RKO (cell line): Measurements from ENCODE around the gene CFAP61.
A peak's percentile ranks its signal among the peaks of the same experiment; 100 is the strongest.
"Not testable (repeated sequence)": the region's sequence is repeated elsewhere in the genome, so short reads cannot be mapped to it uniquely, and the experiment has no call there.

Experiments
- DNase-seq: peaks from one replicate; pipeline ENCODE4 v3.0.0-alpha.2; 2016; ENCODE audit warnings: low spot score

CFAP61 gene

DNA sequence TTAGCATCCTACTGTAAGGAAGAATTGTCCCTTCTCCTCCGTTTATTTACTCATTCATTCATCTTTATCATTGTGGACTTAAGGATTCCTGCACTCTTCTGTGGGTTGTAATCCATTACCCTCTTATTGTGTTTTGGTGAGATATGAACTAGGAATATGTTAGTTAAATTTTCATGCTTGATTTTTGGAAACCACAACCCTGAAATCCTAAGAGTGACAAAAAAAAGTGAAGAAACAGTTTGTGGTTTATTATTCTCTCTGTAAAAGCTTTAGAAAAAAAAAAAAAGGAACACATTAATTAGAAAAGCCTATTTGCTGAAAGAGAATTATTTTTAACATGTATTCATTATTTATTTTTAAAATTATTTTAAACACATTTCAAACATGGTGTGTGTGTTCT, 278.8 kb downstream of the CFAP61 start:
- DNase-seq, result no peak

DNA sequence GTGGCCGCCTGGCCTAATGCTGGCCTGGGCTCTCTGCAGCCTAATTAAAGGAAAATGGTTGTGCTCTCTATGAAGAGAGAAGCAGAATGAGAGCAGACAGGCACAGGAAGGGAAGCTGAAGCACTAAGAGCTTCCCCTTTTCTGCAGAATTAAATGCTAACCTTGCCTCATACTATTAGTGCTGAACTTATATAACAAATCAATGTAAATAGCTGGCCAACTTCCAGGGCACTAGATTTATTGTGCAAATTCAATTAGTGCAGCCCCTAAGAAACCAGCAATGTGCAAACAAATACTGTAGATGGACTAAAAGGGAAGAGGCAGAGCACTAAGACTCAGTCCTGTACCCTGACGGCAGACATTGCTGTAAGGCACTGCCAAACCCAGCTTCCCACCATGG, 279.5 kb downstream of the CFAP61 start:
- no peak for DNase-seq

DNA sequence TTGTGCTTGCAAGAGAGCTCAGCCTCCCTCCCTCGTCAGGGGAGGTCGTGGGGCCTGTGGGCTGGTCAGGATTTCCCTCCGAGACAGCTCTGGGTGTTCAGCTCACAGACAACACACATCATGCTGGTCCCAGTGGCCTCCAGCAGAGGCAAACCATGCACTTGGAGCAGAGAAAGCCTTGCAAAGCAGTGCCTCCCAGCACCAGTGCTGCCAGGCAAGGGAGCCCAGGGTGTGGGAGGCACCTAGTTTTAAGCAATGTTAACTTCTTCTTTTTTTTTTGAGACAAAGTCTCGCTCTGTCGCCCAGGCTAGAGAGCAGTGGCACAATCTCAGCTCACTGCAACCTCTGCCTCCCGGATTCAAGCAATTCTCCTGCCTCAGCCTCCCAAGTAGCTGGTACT, 281.5 kb downstream of the CFAP61 start:
- DNase-seq, result no peak

DNA sequence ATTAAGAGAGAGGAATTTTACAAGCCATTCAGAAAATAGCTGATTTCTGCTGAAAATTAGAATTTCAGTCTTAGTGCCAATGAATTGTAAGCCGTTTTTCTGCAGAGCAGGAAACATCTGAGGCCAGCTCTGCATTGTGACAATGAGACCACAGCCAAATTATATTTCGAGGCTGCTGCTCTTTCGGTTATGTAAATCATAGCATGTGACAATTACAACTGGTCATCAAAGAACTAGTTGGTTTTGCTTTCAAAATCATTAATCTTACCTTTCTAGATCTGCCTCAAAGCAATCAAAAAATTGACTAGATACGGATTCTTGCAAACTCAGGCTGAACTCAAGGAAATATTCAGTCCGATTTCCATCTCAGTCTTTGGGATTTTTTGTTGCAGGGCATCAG, 282.2 kb downstream of the CFAP61 start:
- no peak for DNase-seq

DNA sequence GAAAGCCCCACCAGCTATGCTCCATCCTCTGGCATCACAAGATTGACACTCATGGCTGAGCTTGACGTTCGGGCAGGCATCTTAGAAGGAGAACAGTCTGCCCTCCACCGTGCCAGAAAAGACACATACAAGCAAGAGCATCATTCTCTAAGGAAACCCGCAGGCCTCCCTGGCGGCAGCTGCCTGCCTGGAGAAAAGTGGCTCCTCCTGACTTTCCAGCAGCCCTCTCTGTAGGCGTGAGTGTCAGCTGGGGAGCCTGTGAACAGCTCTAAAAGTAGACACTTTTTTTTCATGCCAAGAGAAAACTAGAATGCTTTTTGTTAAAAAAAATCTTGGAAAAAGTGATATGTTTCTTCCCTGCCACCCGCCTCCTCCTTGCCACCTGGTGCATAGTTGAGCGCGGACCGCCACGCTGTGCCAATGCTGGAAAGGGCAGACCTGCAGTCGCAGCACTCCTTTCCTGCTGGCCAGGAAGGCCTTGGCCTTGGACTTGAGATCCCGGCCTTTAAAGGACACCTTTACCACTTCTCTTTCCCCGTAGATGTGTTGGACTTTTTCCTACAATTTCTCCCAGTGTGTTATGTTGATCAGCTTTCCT, 285.9 kb downstream of the CFAP61 start:
- DNase-seq, result no peak

DNA sequence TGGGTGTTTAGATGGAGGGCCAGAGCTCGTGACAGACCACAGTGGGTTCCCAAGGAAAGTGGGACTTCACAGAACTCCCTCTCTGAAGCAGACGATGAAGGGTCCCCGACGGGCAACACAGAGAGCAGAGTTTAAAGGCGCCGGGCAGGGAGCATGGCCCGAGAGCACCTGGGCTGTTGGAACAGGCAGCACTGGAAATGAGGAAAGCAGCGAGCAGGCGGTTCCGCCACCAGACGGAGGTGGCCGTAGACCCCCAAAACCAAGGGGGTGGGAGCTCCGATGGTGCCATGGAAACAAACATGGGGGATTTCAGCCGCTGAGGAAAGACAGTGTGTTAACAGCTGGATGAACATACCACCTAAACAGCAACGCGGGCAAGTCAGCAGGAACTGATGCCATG, 288.1 kb downstream of the CFAP61 start:
- no peak for DNase-seq

DNA sequence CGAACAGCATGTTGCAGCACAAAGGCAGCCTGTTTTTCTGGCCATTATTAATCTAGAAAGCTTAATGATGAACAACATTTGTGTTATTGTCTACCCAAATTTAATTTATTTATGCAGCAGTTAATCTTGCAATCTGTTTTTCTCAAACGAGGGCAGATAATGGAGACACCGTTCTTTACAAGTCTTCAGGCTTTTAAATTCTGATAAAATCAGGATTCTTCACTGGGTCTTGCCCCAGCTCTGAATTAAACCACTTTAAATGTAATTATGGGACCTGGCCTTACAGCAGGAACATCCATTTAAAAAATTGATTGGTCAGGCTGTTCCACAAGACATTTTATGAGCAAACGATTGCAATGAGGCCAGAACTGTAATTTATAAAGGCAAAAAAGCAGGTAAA, 289.0 kb downstream of the CFAP61 start:
- DNase-seq, result no peak

DNA sequence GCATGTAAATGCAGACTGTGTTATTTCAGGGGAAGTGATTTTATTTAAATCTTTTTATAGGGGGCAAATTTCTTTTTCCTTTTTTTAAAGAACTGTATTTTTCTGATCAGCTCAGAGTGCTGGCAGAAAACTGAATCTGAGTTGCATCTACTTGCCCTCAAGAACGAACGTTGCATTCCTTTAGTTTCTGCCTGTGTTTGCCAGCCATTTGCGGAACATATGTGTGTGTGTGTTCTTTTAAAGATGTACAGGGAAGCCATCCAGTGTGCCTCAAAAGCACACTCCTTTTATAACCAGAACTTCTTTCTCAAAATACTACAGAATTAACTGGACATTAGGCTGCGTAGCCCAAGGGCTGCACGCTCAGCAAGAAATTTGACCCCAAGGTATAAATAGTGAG, 289.7 kb downstream of the CFAP61 start:
- DNase-seq, result no peak

DNA sequence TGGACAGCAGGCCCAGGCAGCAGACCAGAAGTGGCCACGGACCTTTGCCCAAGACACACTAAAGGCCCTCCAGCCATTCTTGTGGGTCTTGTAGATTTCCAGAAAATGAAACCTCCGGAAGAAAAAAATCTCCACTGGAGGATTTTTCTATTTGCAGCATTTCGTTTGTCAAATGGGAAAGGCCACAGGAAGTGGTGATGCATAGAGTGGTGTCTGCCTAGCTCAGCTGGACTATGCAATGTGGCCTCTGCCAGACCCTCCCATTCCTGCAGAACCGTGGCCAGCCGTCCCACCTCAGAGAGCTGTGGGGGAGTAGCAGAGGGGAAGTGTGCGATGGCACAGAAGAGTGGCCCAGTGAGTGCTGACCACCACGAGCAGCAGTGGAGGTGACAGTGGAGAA, 291.6 kb downstream of the CFAP61 start:
- no peak for DNase-seq

DNA sequence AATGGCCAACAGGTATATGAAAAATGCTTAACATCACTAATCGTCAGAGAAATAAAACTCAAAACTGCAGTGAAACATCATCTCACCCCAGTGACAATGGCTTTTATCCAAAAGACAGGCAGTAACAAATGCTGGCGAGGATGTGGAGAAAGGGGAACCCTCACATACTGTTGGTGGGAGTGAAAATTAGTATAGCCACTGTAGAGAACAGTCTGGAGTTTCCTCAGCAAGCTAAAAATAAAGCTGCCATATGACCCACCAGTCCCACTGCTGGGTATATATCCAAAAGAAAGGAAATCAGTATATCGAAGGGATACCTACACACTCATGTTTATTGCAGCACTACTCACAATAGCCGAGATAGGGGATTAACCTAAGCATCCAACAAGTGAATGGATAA, 292.1 kb downstream of the CFAP61 start:
- DNase-seq, result no peak

DNA sequence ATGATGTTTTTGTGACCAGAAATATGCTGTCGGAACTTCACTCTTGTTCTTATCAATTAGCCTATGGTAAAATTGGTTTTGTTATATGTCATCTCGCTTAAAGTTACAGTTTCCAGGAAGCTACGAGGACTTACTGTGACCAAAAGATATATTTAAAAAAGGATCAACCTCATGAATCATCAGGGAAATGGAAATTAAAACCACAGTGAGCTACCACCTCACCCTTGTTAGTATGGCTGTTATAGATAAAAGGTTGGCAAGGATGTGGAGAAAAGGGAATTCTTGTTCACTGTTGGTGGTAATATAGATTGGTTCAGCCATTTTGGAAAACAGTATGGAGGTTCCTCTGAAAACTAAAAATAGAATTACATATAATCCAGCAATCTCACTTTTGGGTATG, 301.2 kb downstream of the CFAP61 start:
- DNase-seq, result no peak

DNA sequence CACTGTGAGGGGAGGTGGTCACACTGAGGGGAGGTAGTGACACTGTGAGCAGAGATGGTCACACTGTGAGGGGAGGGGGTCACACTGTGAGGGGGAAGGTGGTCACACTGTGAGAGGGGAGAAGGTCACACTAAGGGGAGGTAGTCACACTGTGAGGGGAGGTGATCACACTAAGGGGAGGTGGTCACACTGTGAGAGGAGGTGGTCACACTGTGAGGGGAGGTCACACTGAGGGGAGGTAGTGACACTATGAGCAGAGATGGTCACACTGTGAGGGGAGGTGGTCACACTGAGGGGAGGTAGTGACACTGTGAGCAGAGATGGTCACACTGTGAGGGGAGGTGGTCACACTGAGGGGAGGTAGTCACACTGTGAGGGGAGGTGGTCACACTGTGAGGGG, 303.2 kb downstream of the CFAP61 start:
- DNase-seq, result not testable (repeated sequence)

DNA sequence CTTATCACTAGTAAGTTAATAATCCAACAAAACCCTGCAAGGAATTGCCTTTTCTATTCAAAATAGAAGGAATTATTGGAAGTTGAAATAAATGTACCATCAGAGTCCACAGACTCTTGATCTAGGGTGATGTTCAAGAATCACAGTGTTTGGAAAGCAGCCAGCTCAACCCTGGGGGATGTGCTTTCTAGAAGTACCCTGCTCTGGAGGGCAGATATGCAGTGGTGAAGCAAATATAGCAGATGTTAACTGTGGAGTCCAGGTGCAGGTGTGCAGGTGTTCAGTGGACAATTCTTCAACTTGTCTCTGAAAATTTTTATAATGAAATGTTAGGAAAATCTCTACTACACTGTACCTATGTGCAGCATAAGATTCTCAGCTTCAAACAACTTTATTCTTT, 306.5 kb downstream of the CFAP61 start:
- no peak for DNase-seq

DNA sequence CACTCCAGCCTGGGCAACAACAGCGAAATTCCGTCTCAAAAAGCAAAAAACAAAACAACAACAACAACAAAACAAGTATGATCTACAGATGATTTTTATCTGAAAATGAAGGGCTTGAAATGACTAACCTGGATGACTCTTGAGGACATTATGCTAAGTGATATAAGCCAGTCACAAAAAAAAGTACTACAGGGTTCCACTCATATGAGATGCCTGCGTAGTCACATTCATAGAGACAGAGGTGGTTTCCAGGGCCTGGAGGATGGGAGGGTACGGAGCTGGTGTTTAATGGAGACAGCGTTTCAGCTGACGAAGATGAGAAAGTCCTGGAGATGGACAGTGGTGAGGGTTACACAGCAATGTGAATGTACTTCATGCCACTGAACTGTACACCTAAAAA, 307.3 kb downstream of the CFAP61 start:
- DNase-seq, result no peak

DNA sequence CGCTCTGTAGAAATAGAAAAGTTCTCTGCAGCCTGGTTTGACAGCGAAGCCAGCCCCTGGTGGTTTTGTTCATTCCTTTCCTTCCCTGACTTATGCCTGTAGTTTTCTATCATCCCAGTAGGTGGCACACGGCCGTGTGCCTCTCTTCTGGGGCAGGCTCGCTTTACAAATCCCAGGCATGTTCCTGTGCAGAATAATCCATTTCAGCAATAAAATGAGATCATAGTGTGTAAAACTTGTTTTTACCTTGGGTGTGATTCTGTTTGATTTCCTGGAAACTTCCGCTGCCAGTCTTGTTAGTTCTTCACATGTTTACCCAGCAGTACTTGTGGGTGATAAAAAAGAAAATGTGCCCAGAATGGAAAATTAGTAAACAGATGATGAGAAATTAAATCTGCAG, 308.1 kb downstream of the CFAP61 start:
- DNase-seq, result peak; percentile 77

DNA sequence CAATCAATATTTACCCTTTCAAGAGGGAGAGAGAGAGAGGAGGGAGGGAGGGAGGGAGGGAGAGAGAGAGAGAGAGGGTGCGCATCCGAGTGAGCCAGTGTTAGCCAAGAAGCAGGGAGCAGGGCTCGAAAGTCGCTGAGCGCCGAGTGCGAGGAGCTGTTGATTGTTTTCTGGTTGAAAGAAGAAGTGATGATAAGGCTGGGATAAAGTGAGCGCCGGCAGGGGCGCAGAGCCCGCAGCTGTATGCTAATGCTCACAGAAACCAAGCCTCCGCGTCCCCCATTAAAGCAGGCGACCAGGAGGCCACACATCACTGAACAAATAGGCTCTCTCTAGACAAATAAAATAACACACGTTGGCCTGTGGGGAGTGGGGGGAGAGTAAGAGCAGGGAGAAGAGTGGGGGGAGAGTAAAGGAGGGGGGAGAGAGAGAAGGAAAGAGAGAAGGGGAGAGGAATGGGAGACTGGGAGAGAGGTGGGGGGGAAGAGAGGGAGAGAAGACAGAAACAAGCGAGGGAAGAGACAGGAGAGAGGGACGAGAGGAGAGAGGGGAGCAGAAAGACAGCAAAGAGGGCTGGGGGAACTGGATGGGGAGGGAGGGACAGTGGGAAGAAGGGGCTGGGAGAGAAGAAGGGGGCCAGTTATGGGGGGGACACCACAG, 310.6 kb downstream of the CFAP61 start:
- no peak for DNase-seq

DNA sequence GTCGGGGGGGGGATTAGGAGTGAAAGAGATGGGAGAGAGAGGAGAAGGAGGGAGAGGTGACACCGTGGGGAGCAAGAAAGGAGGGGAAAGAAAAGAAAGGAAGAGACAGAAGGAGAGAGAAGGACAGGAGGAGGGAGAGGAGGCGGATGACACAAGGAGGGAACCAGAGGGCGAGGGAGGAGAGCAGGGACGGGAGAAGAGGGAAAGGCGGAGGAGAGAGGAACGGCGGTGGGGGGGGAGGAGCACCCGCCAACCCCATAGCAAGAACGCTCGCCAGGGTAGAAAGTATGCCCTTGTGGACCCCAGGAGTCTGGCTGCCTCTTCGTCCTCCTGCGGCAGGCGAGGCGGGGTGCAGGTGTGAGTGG, 311.1 kb downstream of the CFAP61 start:
- no peak for DNase-seq

DNA sequence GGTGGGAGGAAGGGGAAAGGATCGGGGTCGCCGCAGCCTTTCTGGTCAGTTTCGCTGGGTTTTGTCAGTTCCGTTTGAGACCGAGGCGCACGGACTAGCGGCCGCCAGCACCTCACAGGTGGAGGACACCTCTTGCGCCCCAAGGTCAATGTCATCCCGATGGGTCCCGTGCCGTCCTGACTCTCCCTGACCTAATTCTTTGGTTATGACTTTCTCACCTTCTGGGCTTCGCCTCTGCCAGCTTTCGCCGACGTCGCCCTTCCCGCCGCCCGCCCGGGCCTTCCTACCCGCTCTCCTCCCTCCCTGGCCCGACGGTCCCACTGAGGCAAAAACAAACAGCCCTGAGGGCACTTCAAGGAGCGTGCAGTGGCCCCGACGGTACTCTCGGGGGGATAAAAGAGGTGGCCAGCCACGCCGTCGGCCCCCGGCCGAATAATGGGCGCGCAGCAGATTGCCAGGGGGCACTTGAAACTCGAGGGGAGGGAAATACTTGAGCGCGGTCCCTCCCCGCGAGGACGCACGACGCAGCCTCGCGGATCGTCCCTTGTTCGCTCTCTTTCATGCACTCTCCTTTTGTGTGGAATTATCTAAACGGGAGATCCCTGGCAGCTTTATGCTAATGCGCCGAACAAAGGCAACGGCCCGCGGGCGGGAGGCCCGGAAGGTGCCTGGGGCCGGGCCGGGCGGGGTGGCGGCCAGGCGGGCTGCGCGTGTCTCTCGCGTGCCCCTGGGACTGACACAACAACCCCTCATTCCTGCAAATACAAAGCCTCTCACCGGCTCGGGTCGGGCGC, 311.7 kb downstream of the CFAP61 start:
- no peak for DNase-seq

DNA sequence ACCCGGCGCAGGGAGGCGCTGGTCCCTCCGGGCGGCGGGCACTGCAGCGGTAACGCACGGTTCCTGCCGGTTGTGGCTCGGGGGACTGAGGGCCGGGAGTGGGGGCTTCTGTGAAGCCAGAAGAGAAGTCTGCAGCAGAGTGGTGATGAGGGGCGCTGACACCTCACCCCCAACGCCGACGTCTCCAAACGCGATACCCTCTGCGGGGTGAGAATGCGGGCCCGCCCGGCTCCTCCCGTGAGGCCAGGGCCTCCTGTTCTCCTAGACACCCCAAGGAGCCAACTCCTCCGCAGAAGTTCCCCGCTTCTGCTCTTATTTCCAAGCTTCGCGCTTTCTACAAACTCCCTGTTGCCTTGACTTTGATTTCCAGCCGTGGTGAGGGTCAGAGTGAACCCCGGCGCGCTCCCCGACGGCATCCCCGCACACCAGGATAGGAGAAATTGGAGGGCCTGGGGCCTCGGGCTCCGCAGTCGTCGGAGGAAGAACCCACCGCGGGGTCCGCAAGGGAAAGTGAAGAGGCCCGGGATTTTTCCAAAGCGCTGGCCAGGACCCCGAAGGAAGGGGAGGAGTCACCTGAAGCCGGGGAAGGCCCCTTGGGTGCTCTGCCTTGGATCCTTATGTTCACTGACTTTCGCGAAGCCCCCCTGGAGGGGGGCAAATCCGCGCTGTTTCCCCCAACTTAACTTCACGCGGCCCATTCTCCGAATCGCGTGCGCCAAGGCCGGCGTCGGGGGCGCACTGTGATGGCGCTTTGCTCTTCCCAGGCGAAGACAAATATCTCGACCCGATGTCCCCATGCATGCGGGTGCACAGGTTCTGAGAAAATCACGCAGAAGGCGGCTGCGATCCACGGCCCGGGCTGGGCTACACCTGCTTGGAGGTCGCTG, 312.5 kb downstream of the CFAP61 start:
- DNase-seq, result no peak

DNA sequence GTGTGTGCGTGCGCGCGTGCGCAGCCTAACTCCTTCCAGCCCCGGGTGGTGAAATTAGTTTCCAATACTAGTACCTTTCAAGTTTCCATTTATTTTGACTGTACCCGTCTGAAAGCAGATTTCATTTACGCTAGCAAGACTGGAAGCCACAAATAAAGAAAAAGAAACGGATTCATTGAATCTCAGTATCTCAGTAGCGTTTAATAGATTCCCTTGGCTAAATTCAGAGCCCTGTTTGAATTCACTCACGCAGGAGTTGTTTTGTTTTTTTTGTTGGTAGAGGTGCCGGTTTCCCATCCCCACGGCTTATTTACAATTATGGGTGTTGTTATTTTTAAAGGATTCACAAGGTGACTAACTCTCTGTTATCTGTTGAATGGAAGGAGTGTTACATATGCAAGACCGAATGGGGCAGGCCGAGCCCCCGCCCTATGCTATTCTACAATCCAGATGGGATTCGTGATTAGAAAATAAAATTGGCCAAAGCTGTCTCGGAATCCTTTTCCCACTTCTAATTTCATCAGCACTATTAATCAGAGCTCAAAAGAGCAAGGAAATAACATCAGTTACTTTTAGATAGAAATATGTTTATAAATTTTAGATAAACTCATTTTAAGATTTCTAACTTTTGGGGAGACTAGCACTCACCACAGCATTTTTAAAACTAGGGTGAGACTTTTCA, 313.3 kb downstream of the CFAP61 start:
- no peak for DNase-seq

DNA sequence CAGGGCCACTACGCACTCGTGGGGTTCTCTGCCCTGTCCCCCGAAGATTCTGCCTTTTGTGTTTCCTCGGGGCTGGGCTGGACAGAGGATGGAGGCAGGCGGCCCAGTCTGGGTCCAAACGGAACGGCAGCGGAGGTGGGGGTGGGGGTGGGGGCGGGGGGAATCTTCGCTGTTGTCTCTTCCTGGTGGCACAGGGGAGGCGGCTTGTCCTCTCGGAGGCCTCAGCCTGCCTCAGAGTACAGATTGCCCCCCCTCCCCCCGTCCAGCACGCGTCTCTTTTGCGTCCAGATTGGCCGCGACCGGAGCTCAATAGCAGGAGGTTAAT, 314.2 kb downstream of the CFAP61 start:
- no peak for DNase-seq

DNA sequence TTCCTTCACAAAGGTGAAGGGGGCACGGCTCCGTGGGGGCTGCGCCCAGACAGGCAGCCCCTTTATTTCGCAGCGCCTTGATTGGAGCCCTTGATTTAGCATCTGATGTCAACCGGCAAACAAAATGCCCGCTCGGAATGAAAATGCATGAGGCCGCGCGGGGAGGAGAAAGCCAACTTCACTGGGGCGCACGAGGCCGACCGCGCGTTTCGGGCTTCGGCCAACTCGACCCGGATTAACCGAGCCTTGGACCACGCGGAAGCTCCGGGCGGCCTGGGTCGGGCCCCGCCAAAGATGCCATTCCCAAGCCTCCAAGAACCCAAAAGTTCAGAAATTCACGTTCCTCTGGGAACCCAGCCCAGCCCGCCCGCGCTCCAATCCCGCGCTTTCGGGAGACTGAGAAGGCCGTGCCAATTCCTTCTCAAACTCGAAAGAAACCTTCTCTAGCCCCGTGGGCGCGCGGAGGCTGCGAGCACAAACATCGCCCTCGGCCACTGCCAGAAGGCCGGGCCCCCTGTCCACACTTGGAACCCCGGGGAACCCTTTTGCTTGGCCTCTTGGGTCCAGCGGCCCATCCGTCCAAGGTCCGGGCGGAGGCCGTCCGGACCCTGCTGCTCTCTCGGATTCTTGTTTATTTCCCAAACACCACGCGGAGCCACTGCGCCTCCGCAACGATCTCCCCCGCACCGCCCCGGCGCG, 314.7 kb downstream of the CFAP61 start:
- no peak for DNase-seq
